NCI-H2081 (cell line): Measurements from ENCODE around the gene VAT1L.

Experiments
- DNase-seq, 2 experiments: peaks; one replicate each; lab custom pipeline; 2025; lab: John Stamatoyannopoulos, UW

Gene VAT1L

DNA sequence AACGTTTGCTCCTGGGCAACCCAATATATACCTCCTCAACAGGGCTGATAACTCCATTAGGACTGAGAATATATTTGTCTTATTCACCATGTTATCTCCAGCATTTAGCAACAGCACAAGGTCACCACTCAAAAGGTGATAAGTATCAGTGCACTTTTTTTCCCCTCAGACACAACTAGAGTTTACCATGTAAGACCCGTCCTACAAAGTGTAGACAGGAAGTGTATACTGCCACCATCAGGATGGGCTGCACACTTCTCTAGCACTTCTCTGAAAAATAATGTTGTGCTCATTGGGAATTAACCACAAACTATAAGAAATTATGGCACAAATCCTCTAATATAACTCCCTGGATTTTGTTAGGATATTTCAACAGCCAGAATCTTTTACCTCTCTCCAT, 5.7 kb upstream of the VAT1L start:
- DNase-seq = no peak

DNA sequence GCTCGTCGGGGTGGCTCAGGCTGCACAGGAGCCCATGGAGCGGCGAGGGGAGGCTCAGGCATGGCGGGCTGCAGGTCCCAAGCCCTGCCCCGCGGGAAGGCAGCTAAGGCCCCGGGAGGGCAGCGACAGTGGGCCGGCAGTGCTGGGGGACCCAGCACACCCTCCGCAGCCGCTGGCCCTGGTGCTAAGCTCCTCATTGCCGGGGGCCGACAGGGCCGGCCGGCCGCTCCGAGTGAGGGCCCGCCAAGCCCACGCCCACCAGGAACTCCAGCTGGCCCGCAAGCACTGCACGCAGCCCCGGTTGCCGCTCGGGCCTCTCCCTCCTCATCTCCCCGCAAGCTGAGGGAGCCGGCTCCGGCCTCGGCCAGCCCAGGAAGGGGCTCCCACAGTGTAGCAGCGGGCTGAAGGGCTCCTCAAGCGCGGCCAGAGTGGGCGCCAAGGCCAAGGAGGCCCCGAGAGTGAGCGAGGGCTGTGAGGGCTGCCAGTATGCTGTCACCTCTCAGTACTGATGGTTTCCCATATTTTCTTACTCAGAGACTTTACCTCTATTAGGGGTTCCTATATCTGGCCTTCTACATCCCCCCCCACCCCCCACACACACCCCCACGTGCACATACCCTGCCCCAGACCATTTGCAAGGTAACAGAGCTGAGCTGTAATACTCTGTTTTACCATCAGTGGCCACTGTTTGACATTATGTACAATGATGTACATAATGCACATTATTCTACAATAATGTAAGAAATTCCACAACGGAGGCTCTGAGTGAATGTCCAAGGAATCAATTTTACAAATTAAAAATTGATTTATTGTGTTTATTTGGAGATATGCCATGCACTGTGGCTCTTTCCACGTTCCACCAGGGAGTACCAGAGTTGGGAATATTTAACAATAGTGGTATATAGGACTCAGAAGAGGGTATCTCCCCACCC, 3.7 kb upstream of the VAT1L start:
- no peak for DNase-seq

DNA sequence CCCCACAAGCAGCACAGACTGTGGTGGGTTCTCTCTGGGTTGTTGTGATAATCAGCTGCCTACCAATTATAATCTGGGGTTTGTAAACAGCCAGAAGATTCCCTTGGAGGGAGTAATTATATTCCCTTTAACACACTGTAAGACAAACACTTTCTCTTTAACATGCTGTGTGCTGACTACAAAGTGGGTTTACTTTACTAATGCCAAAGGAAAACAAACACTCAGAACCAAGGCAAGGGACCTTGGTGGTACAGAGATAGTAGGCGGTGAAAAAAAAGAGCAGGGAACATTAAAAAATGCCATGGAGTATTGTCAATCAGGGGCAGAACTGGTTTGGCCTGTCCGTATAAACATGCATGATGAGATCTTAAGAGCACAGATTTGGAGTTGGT, 3.0 kb upstream of the VAT1L start:
- DNase-seq = no peak

DNA sequence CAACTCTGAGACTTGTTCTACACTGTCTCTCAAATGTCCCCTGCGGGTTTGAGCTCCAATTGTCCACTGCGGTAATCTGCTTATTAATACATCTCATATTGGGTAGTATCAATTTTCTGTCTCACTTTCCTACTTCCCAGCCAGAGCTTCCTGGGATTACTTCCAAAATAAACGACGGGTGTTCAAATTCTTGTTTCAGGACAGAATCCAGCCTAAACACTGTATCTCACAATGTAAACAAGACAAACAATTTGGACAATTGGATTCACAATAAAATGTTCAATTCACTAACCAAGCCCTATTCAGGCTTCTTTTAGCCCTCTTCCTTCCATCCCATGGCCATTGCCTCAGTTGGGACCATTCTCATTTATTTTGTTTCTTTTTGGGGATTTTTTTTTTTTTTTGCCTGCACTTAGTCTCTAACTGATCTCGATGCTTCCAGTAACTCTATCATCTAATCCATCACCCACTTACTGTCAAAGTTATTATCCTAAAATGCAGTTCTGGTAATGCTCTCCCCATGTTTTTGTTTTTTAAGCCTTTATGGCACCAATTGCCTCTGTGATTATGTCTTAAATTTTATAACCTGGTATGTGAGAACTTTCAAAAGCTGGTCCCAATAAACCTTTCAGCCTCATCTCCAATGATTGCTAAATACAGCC, 2.0 kb upstream of the VAT1L start:
- no peak for DNase-seq

DNA sequence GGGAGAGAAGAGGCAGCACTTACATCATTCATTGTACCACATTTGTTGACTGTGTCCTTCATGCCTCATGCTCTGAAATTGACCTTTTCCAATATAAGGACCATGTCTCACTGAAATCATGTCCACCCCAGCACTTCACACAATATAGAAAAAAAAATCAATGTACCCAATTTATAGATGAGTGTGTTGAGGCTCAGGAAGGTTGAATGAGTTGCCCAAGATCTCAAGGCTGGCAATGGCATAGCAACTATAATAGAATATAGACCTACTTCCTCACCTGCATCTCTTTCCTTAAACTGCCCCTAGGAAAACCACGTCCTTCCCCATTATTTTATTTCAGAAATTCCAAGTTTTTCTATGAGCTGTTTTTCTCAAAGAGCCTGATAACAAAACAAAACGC, 912 bp upstream of the VAT1L start:
- no peak for DNase-seq

DNA sequence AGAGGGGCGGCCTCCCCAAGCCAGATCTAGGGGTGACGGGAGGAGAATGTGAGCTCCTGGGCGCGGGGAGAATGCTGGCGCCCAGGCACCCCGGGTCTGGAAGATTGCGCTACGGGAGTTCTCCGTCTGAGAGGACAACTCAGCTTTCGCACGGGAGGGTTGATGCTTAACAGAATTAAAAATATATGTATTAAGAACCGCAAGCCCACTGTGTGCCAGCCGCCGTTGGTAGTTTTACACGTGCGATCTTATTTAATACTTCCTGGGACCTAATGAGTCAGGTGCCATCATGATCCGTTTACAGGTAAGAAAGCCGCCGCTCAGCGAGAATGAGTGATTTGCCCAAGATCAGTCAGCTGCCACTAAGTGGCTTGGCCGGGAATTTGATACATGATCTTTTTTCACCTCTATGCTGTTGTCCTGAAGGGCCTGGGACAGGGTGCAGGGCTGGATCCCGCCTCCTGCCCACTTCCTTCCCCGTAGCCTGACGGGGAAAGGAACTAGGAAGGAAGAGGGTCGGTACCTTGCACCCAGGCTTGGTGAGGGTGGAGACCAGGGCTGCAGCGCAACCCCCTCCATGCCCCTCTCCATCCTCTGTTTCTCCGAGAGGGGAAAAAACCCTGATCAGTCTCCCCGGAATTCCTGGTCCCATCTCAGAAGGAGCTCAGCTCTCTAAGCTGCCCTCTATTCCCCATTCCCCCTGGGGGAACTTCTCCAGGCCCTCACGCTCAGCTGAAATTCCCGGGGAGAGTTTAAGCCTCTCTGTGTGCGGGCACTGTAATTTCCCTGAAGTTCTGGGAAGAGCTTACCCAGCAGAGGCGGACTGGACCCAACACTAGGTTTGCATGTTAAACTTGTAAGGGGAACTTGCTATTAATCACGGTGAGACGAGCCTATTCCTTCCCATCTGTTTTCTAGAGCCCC, 983 bp downstream of the VAT1L start:
- no peak for DNase-seq

DNA sequence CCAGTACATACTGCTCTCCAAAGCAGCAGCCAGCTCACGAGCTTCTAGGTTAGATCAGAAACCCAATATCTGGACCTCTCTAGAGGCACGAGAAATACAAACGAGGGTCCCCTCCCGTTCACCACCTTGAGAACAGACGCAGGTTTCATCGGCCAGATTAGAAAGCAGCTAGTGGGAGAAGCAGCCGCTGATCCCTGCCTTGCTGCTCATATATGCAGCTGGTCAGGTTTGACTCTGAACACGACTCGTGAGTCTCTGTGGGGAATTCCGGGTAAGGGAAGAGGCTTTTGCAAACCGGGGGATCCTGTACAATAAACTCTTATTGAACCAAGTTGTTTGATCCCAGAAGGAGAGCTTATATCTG, 1.6 kb downstream of the VAT1L start:
- no peak for DNase-seq

DNA sequence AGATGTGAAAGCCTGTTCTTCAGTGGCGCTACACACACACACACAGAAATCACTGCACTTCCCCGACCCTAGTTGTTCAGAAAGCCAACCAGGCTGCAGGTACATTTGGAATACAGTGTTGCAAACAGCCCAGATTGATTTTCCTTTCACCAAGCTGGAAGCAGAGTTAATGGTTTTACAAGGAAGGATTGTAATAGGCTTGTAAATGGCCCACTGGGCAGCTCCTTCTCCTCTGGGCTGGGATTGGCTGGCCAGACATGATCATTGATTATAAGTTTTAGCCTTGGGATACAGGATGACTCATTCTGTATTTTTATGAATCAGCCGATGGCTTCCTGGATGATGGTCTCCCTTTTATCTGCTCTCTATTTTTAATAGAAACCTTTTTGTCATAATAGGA, 2.5 kb downstream of the VAT1L start:
- DNase-seq = no peak

DNA sequence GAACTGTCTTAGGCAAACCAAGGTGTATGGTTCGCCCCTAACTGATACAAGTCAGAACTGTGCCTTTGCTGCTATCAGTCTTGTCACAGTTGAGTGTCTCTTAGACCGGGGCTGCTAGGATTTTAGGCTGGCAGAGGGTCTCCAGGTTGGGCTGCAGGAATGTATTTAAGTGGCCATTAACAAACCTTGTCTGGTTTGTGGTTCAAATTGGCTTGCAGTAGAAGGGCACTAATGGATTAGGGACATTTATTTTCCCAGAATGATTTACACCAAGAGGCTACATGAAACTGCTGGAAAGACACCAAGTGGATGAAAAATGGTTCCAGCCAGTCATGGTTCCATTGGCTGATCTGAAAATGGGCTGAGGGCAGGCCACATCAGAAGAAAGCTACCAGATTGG, 5.1 kb downstream of the VAT1L start:
- no peak for DNase-seq

DNA sequence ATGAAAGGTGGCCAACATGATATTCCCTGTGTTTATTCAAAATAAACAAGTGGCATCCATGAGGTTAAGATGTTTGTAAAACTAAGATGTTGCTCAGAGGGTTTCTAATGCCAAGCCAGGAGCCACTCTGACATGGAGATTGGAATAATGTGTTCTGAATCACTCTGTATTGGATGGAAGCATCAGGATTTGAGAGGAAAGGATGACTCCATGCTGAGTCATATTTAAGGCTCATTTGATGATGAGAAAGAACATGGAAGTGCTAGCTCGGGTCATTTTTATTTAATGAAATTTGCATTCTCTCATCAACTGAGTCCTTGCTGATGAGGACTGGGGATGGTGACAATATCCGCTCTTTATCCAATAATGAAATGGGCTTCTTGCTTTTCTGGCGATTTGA, 6.2 kb downstream of the VAT1L start:
- DNase-seq = no peak

DNA sequence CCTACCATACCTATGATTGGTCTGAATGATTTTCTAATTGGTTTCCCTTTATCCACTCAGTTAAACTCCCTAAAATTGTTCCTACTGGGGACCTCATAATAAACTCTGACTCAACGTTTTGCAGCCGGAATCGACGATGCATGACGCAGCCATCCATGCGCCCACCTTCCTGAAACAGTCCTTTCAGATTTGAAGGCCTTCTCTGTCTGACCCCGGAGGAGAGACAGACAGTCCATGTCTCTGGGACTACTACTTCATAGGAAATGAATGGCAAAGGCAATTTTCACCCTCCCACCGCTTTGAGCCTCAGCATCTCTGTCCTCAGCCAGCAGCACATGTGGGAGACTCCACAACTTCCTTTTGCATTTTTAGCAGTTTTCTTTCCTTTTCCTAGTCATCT, 13.5 kb downstream of the VAT1L start:
- no peak for DNase-seq

DNA sequence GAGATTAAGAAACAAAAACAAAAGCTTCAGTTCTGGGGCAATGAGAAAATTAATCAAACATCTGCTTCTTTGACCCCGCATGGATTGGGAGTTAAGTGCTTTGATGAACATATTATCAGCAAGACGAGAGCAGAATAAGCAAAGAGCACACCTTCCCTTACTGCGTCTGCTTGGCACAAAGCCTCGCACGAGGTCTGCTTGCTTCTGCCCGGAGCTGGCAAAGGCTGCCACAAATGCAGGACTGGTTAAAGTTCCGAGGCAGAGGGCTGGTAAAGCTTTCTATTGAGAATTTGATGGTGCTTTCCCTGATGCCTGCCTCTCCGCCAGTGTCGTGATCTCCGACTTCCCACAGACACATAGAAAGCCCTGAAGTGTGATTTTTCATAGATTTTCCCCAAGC, 17.0 kb downstream of the VAT1L start:
- no peak for DNase-seq

DNA sequence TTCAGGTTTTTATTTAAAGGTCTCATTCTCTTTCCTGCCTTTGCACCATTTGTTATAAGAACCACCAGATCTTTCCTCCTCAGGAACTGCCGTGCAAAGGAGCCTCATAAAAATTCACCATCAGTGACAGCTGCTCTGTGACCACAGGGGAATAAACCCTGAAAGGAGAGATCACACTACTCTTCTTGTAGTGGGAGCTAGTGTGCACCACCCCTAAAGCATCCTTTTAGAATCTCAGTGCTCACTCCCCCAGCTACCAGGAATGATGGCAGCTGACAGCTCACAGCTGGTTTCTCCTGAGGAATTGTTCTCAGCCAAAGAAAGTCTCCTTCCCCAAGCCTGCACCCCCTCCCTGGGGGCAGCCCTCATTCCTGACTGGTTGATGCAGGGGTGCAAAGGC, 18.7 kb downstream of the VAT1L start:
- DNase-seq = no peak

DNA sequence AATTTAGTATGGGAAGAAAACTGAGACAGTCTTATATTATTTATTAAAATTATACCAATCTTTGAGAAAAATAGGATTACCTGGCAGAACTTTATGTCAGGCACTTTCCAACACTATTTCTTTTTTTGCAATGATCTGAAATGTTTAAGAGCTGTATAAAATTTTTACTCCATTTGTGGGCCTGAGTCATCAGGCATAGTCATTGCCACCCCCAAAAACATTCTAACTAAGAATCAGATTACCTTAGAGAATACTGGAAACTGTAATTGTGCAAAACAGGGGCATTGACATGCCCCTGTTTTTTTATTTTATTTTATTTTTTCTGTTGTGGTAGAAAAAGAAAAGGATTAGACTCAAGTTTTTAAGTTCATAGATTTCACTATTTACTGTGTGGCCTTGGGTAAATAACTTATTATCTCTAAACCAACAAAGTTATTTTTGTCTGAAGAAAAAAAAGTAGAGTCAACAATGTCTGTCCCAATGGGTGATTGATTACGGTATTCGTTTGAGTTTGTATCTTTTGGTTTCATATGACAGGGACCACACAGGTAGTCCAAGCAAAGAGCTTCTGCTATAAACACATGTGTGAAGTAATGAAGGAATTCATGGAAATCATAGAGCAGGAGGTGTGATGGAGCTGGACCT, 24.6 kb downstream of the VAT1L start:
- DNase-seq = no peak

DNA sequence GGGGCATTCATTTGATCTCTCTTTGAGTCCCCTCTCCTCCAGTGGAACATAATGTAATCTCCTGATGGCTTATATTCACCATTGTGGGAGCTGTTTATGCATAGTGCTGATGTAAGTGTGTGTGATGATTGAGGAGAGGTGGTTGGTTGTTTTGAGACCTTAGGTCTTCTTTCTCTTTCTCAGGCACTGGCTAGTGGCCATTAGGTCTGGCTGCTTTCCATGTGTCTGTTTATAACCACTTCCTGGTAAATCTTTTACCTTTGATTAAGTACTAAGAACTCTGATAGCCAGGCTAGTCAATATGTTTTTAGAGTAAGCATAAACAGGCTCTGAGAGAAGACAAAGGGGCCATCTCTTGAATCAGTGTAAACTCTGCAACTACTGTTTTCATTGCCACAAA, 27.9 kb downstream of the VAT1L start:
- no peak for DNase-seq

DNA sequence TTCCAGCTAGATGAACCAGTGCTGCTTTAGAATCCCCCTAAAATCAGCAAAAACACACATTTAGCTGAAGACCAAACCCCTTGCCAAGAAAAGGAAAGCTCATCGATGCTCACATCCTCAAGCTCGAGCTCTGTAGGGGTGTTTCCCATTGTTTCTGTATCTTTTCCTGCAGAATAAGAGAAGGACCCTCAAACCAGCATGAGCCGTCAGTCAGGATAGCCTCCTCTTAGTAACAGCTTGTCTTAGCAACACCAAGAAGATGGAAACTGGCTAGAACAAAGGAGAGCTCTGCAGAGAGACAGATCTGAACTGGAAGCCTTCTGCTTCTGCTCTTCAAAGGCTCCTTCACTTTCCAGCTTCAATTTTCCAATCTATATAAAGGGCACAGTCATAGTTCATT, 32.0 kb downstream of the VAT1L start:
- DNase-seq = no peak

DNA sequence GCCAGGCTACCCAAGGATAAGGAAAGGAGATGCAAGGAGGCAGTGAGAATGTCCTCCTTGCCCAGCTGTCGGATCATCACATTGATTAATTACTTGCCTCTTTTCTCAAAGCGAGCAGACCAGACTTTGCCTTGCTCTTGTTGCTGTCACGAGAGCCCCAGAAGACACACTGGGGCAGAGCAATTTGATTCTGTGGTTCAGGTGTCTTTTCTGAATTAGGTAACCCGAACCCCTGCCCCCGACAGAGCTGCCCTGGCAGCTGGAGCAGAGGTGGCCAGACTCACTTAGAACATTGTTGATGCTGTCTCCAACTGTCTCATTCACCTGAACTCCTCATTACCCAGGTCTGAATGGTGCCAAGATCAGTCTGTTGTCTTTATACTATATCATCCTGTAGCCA, 34.3 kb downstream of the VAT1L start:
- no peak for DNase-seq

DNA sequence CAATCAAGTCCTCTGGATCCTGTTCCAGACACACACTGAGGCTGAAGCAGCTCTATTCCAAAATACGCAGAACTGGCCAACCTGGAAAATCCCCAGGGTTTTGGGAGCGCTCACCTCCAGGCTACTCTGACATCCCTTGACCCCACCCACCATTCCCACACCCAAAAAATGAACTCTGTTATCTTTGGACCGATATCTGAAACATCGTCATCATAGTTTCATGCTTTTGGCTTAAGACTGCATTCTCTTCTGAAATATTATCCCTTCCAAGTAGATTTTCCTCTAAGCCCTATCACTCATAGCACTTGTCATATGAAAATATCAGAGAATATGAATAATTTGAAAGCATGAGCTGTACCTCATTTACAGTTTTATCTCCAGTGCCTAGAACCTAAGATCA, 34.7 kb downstream of the VAT1L start:
- no peak for DNase-seq

DNA sequence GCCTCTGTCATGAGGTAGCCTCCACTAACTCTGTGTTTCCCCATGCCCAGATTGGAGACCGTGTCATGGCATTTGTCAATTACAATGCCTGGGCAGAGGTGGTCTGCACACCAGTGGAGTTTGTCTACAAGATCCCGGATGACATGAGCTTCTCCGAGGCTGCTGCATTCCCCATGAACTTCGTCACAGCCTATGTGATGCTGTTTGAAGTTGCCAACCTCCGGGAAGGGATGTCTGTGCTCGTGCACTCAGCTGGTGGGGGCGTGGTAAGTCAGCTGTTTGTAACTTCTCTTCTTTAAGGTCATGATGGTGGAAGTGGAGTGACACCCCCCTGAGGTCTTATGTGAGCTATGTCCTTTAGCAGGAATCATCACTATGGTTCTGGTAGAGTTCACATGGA, 36.8 kb downstream of the VAT1L start:
- DNase-seq = no peak

DNA sequence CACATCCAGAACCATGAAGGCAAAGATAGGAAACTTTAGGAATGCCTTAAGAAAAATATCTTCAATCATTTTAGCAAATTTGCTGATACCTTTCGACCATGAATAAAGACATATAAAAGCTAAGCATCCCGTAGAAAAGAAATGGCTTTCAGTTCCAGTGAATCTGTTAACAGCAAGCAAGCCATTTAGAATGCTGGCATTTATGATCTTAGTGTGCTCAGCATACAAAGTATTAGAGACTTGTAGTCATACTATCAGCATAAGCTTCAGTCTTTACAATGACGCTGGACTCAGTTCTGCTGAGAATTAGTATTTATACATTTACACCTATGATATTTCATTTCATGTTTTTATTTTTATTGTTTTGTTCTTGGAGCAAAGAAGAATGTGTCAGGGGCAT, 38.7 kb downstream of the VAT1L start:
- no peak for DNase-seq

DNA sequence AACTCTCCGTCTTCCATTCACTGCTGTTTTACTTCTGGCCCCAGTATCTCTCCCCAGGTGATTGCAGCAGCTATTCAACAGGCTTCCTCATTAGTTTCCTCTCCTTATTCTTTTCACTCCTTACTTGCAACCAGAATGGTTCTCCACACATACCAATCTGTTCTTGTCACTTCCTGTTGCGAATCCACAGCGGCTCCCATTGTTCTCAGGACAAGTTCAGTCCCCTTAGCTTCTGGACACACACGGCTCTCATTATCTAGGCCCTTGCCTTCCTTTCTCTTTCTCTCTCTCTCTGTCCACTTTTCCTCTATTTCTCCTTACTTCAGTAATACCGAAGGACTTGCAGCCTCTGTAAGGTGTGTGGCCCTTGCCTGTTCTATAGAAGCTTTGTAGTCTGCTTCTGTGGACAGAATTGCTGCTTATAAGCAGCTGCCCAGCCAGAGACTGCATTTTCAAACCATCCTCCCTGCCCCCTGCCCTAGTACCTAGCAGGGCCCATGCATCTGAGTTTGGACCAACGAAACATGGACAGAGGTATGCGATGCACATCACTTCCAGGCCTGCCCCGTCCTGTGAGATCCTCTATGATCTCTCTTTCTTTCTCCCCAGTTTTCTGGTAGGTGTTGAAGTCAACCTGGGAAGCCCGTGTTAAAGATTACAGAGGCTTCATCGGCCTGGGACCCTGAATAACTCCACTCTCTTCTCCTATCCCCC, 45.7 kb downstream of the VAT1L start:
- no peak for DNase-seq
